H1 (cell line): ENCODE measurements around the gene SENP6. TPM values are rescaled to one million over a fixed set of nuclear protein-coding genes. Genes with fewer than 3 reads are reported as not detected.

Experiments
- CTCF ChIA-PET: fragments of 300-600 bp; sonication (Branson Sonifier 250); formaldehyde crosslinking; loops from one replicate; lab custom pipeline; 2021; ENCODE audit not compliant: partially characterized antibody; lab: Charles Lee
- POLR2A ChIA-PET: fragments of 300-600 bp; sonication (Branson Sonifier 250); formaldehyde crosslinking; loops from one replicate; lab custom pipeline; 2021; ENCODE audit warnings: inconsistent platforms; ENCODE audit not compliant: partially characterized antibody; lab: Charles Lee
- DNase-seq, 2 experiments: peaks; one replicate each; pipeline versions ENCODE4 v3.0.0 to v3.0.0-alpha.2; 2010 to 2022; ENCODE audit warnings: low spot score in 2 of 2, low read depth in 1 of 2, mixed read lengths in 1 of 2
- FAIRE-seq: peaks from 2 replicates; lab custom pipeline; 2011; peaks lifted over from hg19 to GRCh38; lab: Jason Lieb, UNC
- H2AFZ ChIP-seq: 2 replicates; pipeline ENCODE4 v1.8.1; 2012; ENCODE audit warnings: low read length, inconsistent platforms
- H2AK5ac ChIP-seq: 2 replicates; pipeline ENCODE4 v1.6.1; 2013; ENCODE audit warnings: low read depth, low read length
- H2BK120ac ChIP-seq: replicated peaks from 2 replicates; pipeline ENCODE3; 2013; ENCODE audit warnings: low read depth, low read length, inconsistent platforms
- H2BK12ac ChIP-seq: 2 replicates; pipeline ENCODE4 v1.6.1; 2013; ENCODE audit warnings: low read depth, low read length
- H2BK15ac ChIP-seq: 2 replicates; pipeline ENCODE4 v1.6.1; 2013; ENCODE audit warnings: low read length
- H2BK20ac ChIP-seq: 2 replicates; pipeline ENCODE4 v1.6.1; 2013; ENCODE audit warnings: low read length
- H2BK5ac ChIP-seq: 2 replicates; pipeline ENCODE4 v1.6.1; 2013; ENCODE audit warnings: low read depth, low read length
- H3K14ac ChIP-seq: 2 replicates; pipeline ENCODE4 v1.6.1; 2013; ENCODE audit warnings: inconsistent platforms; ENCODE audit not compliant: insufficient read length
- H3K18ac ChIP-seq: 2 replicates; pipeline ENCODE4 v1.6.1; 2013; ENCODE audit warnings: low read length; ENCODE audit errors: extremely low read depth
- H3K23ac ChIP-seq: 2 replicates; pipeline ENCODE4 v1.6.1; 2013; ENCODE audit warnings: inconsistent platforms; ENCODE audit not compliant: insufficient read length
- H3K23me2 ChIP-seq: 2 replicates; pipeline ENCODE4 v1.6.1; 2013; ENCODE audit warnings: low read depth, low read length
- H3K27ac ChIP-seq: 2 replicates; pipeline ENCODE4 v1.6.1; 2011; ENCODE audit warnings: low read depth, low read length, inconsistent platforms
- H3K27me3 ChIP-seq, 4 experiments: replicated peaks in 1 of 4; 1 replicate in 1 of 4; 2 replicates in 3 of 4; pipeline versions ENCODE4 v1.6.1 to v1.8.1; 2011 to 2013; ENCODE audit warnings: low read length in 3 of 4, mild to moderate bottlenecking in 3 of 4, inconsistent platforms in 2 of 4, mixed read lengths in 2 of 4, moderate library complexity in 1 of 4; ENCODE audit not compliant: control insufficient read depth in 3 of 4, insufficient read depth in 3 of 4; ENCODE audit errors: extremely low read depth in 1 of 4
- H3K36me3 ChIP-seq, 4 experiments: 2 replicates each; pipeline versions ENCODE4 v1.6.1 to v1.8.1; 2011 to 2013; ENCODE audit warnings: mild to moderate bottlenecking in 4 of 4, low read length in 3 of 4, moderate library complexity in 2 of 4, control low read depth in 1 of 4, inconsistent platforms in 1 of 4; ENCODE audit not compliant: insufficient read depth in 4 of 4, control insufficient read depth in 2 of 4
- H3K4ac ChIP-seq: replicated peaks from 2 replicates; pipeline ENCODE3; 2013; ENCODE audit warnings: low read length, low read depth, mixed read lengths, inconsistent platforms; ENCODE audit not compliant: insufficient read length
- H3K4me1 ChIP-seq, 4 experiments: replicated peaks in 1 of 4; 1 replicate in 1 of 4; 2 replicates in 3 of 4; pipeline versions ENCODE4 v1.6.1 to v1.8.1; 2011 to 2013; ENCODE audit warnings: low read length in 3 of 4, inconsistent platforms in 2 of 4, mixed read lengths in 1 of 4; ENCODE audit not compliant: insufficient read depth in 4 of 4, control insufficient read depth in 3 of 4
- H3K4me2 ChIP-seq, 2 experiments: 2 replicates each; pipeline versions ENCODE4 v1.6.1 to v1.8.1; 2011 to 2013; ENCODE audit warnings: low read depth in 2 of 2, low read length in 2 of 2, control low read depth in 1 of 2, inconsistent platforms in 1 of 2, mild to moderate bottlenecking in 1 of 2; ENCODE audit not compliant: insufficient read depth in 1 of 2
- H3K4me3 ChIP-seq, 4 experiments: fragments of 200-600, 300-600 bp in 1 of 4; sonication (generic), shearing (Covaris generic), sonication (Bioruptor Twin) in 1 of 4; 2 replicates each; pipeline versions ENCODE4 v1.5.1 to v1.8.1; 2011 to 2016; ENCODE audit warnings: low read length in 4 of 4, low read depth in 3 of 4, control low read depth in 2 of 4, inconsistent platforms in 2 of 4, mild to moderate bottlenecking in 2 of 4, mixed read lengths in 1 of 4, moderate library complexity in 1 of 4; ENCODE audit not compliant: insufficient read depth in 2 of 4; ENCODE audit errors: extremely low read depth in 1 of 4
- H3K56ac ChIP-seq: replicated peaks from 2 replicates; pipeline ENCODE3; 2013; ENCODE audit warnings: low read depth, mild to moderate bottlenecking, mixed read lengths, low read length, inconsistent platforms; ENCODE audit not compliant: insufficient read length
- H3K79me1 ChIP-seq: 2 replicates; pipeline ENCODE4 v1.6.1; 2013; ENCODE audit warnings: low read depth, low read length, control low read depth
- H3K79me2 ChIP-seq, 2 experiments: 2 replicates each; pipeline versions ENCODE4 v1.6.1 to v1.8.1; 2012 to 2013; ENCODE audit warnings: low read length in 2 of 2, mild to moderate bottlenecking in 2 of 2, inconsistent platforms in 1 of 2; ENCODE audit not compliant: insufficient read depth in 2 of 2, control insufficient read depth in 1 of 2
- H3K9ac ChIP-seq, 4 experiments: replicated peaks in 1 of 4; 1 replicate in 1 of 4; 2 replicates in 3 of 4; pipeline versions ENCODE4 v1.6.1 to v1.8.1; 2011 to 2013; ENCODE audit warnings: low read depth in 3 of 4, low read length in 3 of 4, control low read depth in 2 of 4, mild to moderate bottlenecking in 2 of 4, moderate library complexity in 2 of 4, inconsistent platforms in 1 of 4; ENCODE audit errors: extremely low read depth in 1 of 4
- H3K9me3 ChIP-seq, 2 experiments: 2 replicates each; pipeline versions ENCODE4 v1.6.1 to v1.8.1; 2012 to 2013; ENCODE audit warnings: mild to moderate bottlenecking in 2 of 2, moderate library complexity in 2 of 2, control low read depth in 1 of 2, inconsistent platforms in 1 of 2, low read depth in 1 of 2, low read length in 1 of 2, mixed read lengths in 1 of 2; ENCODE audit not compliant: insufficient read depth in 2 of 2
- H4K20me1 ChIP-seq, 2 experiments: replicated peaks in 1 of 2; 2 replicates each; pipeline versions ENCODE3 to v1.8.1; 2011 to 2013; ENCODE audit warnings: inconsistent platforms in 2 of 2, low read length in 2 of 2, mild to moderate bottlenecking in 1 of 2; ENCODE audit not compliant: insufficient read depth in 2 of 2, control insufficient read depth in 1 of 2
- H4K5ac ChIP-seq: 2 replicates; pipeline ENCODE4 v1.6.1; 2013; ENCODE audit warnings: low read length, low read depth, mixed read lengths, inconsistent platforms; ENCODE audit not compliant: insufficient read length
- H4K8ac ChIP-seq: 2 replicates; pipeline ENCODE4 v1.8.0; 2013; ENCODE audit warnings: mild to moderate bottlenecking, moderate library complexity, low read length, inconsistent platforms; ENCODE audit not compliant: insufficient read depth; ENCODE audit errors: extremely low read depth
- H4K91ac ChIP-seq: replicated peaks from 2 replicates; pipeline ENCODE3; 2013; ENCODE audit warnings: low read length, mixed read lengths, inconsistent platforms; ENCODE audit not compliant: insufficient read length
- CHD1 ChIP-seq: IDR thresholded peaks from 2 replicates; pipeline ENCODE4 v1.6.1; 2012; ENCODE audit warnings: low read depth, low read length, improper control_type of control experiment
- GTF2F1 ChIP-seq: IDR thresholded peaks from 2 replicates; pipeline ENCODE4 v1.6.1; 2012; ENCODE audit warnings: low read depth, low read length, improper control_type of control experiment, borderline replicate concordance
- SAP30 ChIP-seq: fragments of 300-600 bp; sonication (generic); IDR thresholded peaks from 2 replicates; pipeline ENCODE4 v1.7.1; 2012; ENCODE audit warnings: low read length, moderate library complexity, mild to moderate bottlenecking, inconsistent platforms; ENCODE audit not compliant: insufficient read depth, insufficient replicate concordance
- SP2 ChIP-seq: IDR thresholded peaks from 2 replicates; pipeline ENCODE4 v1.6.1; 2012; ENCODE audit warnings: mild to moderate bottlenecking, low read length, inconsistent platforms
- TAF1 ChIP-seq: IDR thresholded peaks from 2 replicates; pipeline ENCODE4 v1.6.1; 2011; ENCODE audit warnings: mild to moderate bottlenecking, low read depth, low read length
- USF2 ChIP-seq: IDR thresholded peaks from 2 replicates; pipeline ENCODE4 v1.6.1; 2011; ENCODE audit warnings: low read length, improper control_type of control experiment
- WGBS, 2 experiments: shearing (Covaris generic) in 1 of 2; methylation state at CpG; one replicate each; pipeline versions ENCODE4 v1.1.6 to v1.1.7; 2013 to 2015; ENCODE audit warnings: low lambda C conversion rate in 2 of 2, mixed read lengths in 2 of 2, inconsistent platforms in 1 of 2, low coverage in 1 of 2, missing lambda C conversion rate in 1 of 2; ENCODE audit not compliant: insufficient replicate concordance in 2 of 2, insufficient coverage in 1 of 2, insufficient read length in 1 of 2; ENCODE audit errors: extremely low coverage in 1 of 2, missing lambda C conversion rate in 1 of 2; 5-methylcytosine and 5-hydroxymethylcytosine counted together
- polyA plus RNA-seq, 7 experiments: library from polyadenylated mRNA; depleted of rRNA in 3 of 7; stranded (reverse) in 5 of 7; unstranded in 2 of 7; fragments of >200 nt in 5 of 7; fragments of 200-250 nt in 2 of 7; gene quantifications; 1 replicate in 5 of 7; 2 replicates in 1 of 7; 4 replicates in 1 of 7; pipeline versions ENCODE4 v1.2.1 to v1.2.3, GENCODE V29; 2011 to 2013; ENCODE audit warnings: missing spikeins in 2 of 7, mixed read lengths in 2 of 7
- total RNA-seq: library from RNA; stranded (reverse); fragmentation: NEBNext Ultra II Directional; extraction: Animal tissue kit (Norgen Biotek cat#: 25700); gene quantifications from 2 replicates; pipeline ENCODE4 v1.2.1, GENCODE V29; 2021

SENP6 gene
- total and polyA plus RNA-seq, 2 of the 8 experiments (the other 6 are each of a cell fraction or from before 2014, with no cell fraction given) = 13.8 to 103 TPM

DNA sequence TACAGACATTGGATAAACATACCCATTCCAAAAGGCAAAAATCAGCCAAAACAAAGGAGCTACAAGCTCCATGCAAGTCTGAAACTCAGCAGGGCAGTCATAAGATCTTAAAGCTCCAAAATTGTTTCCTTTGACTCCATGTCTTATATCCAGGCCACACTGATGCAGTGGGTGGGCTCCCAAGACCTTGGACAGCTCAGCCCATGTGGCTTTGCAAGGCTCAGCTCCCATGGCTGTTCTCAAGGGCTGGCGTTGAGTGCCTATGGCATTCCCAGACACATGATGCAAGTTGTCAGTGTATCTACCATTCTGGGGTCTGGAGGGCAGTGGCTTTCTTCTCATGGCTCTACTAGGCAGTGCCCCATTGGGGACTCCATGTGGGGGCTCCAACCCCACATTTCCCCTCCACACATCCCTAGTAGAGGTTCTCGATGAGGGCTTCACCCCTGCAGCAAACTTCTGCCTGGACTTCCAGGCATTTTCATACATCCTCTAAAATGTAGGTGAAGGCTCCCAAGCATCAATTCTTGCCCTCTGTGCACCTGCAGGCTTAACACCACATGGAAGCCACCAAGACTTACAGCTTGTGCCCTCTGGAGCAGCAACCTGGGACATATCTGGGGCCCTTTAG is 35.4 kb upstream of the SENP6 start:
- Histone ChIP-seq H3K36me3 (no peaks in the 10 kb centered on the region), H2BK20ac (no peak overlapping the region), H2BK120ac (no peak overlapping the region), H3K4me3 (no peak overlapping the region), H4K91ac (no peak overlapping the region), H3K4ac (no peak overlapping the region), H3K18ac (no peak overlapping the region)
- no peak for TF ChIP-seq CHD1
- TF ChIP-seq GTF2F1 = no peak
- no peak for TF ChIP-seq TAF1
- no peak for TF ChIP-seq USF2
- no peak for TF ChIP-seq SP2
- no peak for TF ChIP-seq SAP30
- TF ChIP-seq, all 59 proteins: peak for 0
- no peak overlapping the region for H2BK5ac ChIP-seq
- H2BK12ac ChIP-seq = no peak overlapping the region
- H3K27me3 ChIP-seq = no peaks in the 10 kb centered on the region
- peaks cover 11 to 16% of the 10 kb centered on the region in 2 experiments; a peak in 3 of 4 replicates for H3K9me3 ChIP-seq
- H4K8ac ChIP-seq = no peak overlapping the region
- H2AFZ ChIP-seq = no peak overlapping the region
- no peaks in the 10 kb centered on the region for H4K20me1 ChIP-seq
- no peak overlapping the region for H3K9ac ChIP-seq
- ChIA-PET CTCF (interaction anchor here (0.9 to 1.3 kb wide), 2 partner anchors 11 to 31 kb away, joined by 3 to 5 read pairs; no protein-coding TSS in a partner anchor), POLR2A (no interaction called here)
- FAIRE-seq (no peak), DNase-seq (no peak)
- H3K4me2 ChIP-seq = no peak overlapping the region
- no peaks in the 10 kb centered on the region for H3K23me2 ChIP-seq
- no peak overlapping the region for H3K23ac ChIP-seq
- no peak overlapping the region for H3K14ac ChIP-seq
- H4K5ac ChIP-seq = no peak overlapping the region
- no peaks in the 10 kb centered on the region for H3K79me2 ChIP-seq
- H2AK5ac ChIP-seq = no peak overlapping the region
- 100% methylated on average over 2 of the region's 2 CpGs; no CpG with 5 or more reads in 1 of the 2 experiments for WGBS, 2 experiments
- no peaks in the 10 kb centered on the region for H3K4me1 ChIP-seq
- no peak overlapping the region for H3K27ac ChIP-seq
- no peaks in the 10 kb centered on the region for H3K79me1 ChIP-seq
- no peak overlapping the region for H2BK15ac ChIP-seq
- no peak overlapping the region for H3K56ac ChIP-seq
